ENCODE data around the gene SLC26A6. TPM values are rescaled to one million over a fixed set of nuclear protein-coding genes. Genes with fewer than 3 reads are reported as not detected.

Gene SLC26A6
- total and polyA plus RNA-seq, 10 of the 15 experiments (the other 5 are each of a cell fraction or from before 2014, with no cell fraction given): 2.1 to 24.9 (median 13.3) TPM

DNA sequence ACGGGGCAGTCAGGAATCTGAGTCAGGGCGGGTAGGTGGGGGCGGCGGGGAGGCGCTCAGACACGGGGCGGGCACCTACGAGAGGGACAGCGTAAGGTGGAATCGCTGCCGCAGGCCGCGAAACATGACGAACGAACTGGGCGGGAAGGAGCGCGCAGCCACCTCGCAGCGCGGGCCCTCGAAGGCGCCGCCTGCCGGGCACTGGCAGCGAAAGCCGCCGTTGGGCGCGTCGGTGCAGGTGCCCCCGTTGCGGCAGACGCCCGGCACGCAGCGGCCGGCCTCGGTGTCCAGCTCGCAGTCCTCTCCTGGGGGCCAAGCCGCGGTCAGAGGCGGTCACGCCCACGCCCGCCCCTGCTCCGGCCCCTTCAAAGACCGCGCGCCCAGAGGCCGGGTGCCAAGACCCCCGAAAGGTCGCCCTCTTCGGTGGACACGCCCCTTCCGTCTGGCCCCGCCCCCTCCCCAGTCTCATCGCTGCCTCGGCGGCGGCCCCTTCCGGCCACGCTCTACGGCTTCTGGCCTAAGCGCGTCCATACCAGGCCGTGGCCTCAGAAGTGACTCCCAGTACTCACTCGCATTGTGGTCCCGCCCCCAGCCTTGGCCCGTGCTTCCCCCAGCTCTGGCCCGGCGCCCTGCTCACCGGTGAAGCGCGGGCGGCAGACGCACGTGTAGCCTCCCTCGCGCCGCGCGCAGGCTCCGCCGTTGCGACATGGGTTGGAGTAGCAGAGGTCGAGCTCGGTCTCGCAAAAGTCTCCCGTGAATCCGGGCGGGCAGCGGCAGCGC lies 21.0 kb upstream of the SLC26A6 start (continued):
- TF ChIP-seq IKZF1 (conservative IDR thresholded peaks at IDR 0.05) (peak; percentile 35; the same call in 1 of the 2 replicates), ATF2 (IDR thresholded peaks at IDR 0.05; ENCODE audit: low read length) (no peak), CTCF (IDR thresholded peaks at IDR 0.05 in 2 of 3, conservative IDR thresholded peaks at IDR 0.05 in 1 of 3; ENCODE audit: control insufficient read depth in 2 of 3, extremely low read depth in 1 of 3, insufficient read depth in 1 of 3, low read depth in 3 of 3, low read length in 3 of 3) (peak; percentile 61 to 69 (median 64); a peak in 5 of 6 replicates), DPF2 (IDR thresholded peaks at IDR 0.05) (peak; percentile 53; the same call in 1 of the 2 replicates), FOXM1 (IDR thresholded peaks at IDR 0.05; ENCODE audit: low read depth, low read length) (no peak), BACH1 (IDR thresholded peaks at IDR 0.05; ENCODE audit: borderline replicate concordance) (peak; percentile 40; the same call in 1 of the 2 replicates), RUNX3 (IDR thresholded peaks at IDR 0.05; ENCODE audit: low read length) (no peak), ZBTB11 (CRISPR knock-in tag; IDR thresholded peaks at IDR 0.05) (no peak), BHLHE40 (IDR thresholded peaks at IDR 0.05; ENCODE audit: borderline replicate concordance in 1 of 2, low read depth in 2 of 2, low read length in 1 of 2) (peak in 1 of 2 experiments; percentile 59; a peak in 2 of 4 replicates), RB1 (IDR thresholded peaks at IDR 0.05; ENCODE audit: borderline replicate concordance) (peak; percentile 62; the same call in 1 of the 2 replicates), SMC3 (IDR thresholded peaks at IDR 0.05; ENCODE audit: borderline replicate concordance, low read length) (peak; percentile 15; the same call in 1 of the 2 replicates), TCF12 (IDR thresholded peaks at IDR 0.05; ENCODE audit: low read depth, low read length) (peak; percentile 54; the same call in 1 of the 2 replicates), NR2F1 (conservative IDR thresholded peaks at IDR 0.05) (peak; percentile 82), EP300 (IDR thresholded peaks at IDR 0.05; ENCODE audit: borderline replicate concordance in 1 of 2, control insufficient read depth in 1 of 2, low read depth in 2 of 2, low read length in 2 of 2) (no peak)
